ENCODE measurements around the gene CCNF.

Gene CCNF

DNA sequence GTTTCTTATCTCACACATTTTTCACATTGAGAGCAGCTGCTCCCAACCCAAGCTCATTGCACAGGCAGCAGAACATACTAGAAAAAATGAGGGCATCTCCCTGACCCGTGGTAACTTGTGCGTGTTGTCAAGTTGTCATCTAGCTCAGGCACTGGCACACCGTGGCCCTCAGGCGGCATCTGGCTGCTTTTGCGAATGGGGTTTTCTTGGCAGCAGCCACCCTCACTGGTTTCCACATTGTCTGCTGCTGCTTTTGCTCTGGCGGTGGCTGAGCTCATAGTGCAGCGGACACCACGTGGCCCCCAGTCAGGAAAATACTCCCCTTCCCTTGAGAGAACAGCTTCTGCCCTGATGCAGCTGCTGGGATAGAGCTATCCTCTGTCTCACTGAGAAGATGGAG lies 21.3 kb downstream of the CCNF start:
- H3K27ac ChIP-seq = no peak overlapping the region
- TF ChIP-seq ZFX (IDR thresholded peaks at IDR 0.05) (no peak), CTCF (conservative IDR thresholded peaks at IDR 0.05) (no peak)

DNA sequence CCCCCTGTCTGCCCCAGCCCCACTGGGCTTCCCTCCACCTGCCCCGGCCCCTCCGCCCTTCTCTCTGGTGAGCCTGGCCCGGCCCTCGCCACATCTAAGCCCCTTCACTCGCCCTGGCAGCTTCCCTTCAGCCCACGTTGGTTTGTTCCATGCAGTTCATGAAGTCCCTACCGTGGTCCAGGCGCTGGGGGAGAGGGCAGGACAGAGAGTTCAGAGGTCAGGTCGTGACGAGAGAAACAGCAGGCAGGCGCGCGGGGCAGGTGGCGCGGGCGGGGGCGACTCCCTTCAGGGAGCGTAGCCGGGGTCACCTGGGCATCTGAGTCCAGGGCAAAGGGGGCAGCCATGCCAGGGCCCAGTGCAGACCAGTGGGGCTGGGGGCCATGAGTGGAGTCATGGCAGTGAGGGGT lies 21.7 kb downstream of the CCNF start:
- no peak overlapping the region for H3K27ac ChIP-seq
- no peak for TF ChIP-seq CTCF (conservative IDR thresholded peaks at IDR 0.05)
- no peak for TF ChIP-seq ZFX (IDR thresholded peaks at IDR 0.05)

DNA sequence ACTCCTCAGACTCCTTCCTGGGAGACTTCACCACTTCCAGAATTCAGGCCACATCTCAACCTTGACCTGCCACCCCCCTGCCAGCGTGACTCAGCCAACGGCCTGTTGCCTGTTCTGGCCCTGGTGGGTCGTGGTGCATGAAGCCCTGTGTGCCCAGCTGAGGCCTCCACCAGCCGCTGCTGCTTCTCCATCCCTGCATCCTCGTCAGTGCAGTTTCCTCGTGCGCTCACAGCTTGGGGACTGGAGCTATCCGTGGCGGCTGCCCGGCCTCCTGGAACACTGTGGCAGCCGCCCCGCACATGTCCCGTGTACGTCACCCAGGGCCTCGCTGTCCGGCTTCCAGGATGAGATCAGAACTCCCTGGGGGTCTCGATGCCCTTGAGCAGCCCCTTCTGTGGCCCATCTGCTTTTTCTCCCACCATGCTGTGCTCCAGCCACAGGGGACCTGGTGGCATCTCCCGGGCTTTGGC lies 22.6 kb downstream of the CCNF start:
- H3K27ac ChIP-seq = no peak overlapping the region
- TF ChIP-seq CTCF (conservative IDR thresholded peaks at IDR 0.05) = no peak
- no peak for TF ChIP-seq ZFX (IDR thresholded peaks at IDR 0.05)

- no peak overlapping the region for H3K27ac ChIP-seq
- TF ChIP-seq ZFX (IDR thresholded peaks at IDR 0.05) = no peak
- TF ChIP-seq CTCF (conservative IDR thresholded peaks at IDR 0.05) = no peak
Measured at GRCh38 chr16:2452650-2453049, 23.4 kb downstream of the CCNF start.

- H3K27ac ChIP-seq = no peak overlapping the region
- TF ChIP-seq ZFX (IDR thresholded peaks at IDR 0.05) (no peak), CTCF (conservative IDR thresholded peaks at IDR 0.05) (no peak)
Measured at GRCh38 chr16:2455081-2455845, 26.0 kb downstream of the CCNF start.

- no peak for TF ChIP-seq ZFX (IDR thresholded peaks at IDR 0.05)
- TF ChIP-seq CTCF (conservative IDR thresholded peaks at IDR 0.05) = no peak
- no peak overlapping the region for H3K27ac ChIP-seq
Measured at GRCh38 chr16:2456551-2457153, 27.4 kb downstream of the CCNF start.

- H3K27ac ChIP-seq = no peak overlapping the region
Measured at GRCh38 chr16:2457267-2457666, 28.0 kb downstream of the CCNF start.

More at GRCh38 chr16:2457267-2457666, 28.0 kb downstream of the CCNF start:
- TF ChIP-seq ZFX (IDR thresholded peaks at IDR 0.05) (no peak), CTCF (conservative IDR thresholded peaks at IDR 0.05) (no peak)
